GM12872 (cell line): Measurements from ENCODE around the gene TMEM178B.

Experiments
- TF ChIP-seq, protein P1 (sequence below): IDR thresholded peaks from 3 replicates; pipeline ENCODE4 v1.5.1; 2011; ENCODE audit warnings: low read depth, mild to moderate bottlenecking, low read length, moderate library complexity; ENCODE audit not compliant: insufficient read depth

The TMEM178B gene

GRCh38 chr7:141232286-141233051, 158.6 kb downstream of the TMEM178B start:
- TF ChIP-seq, protein P1, sequence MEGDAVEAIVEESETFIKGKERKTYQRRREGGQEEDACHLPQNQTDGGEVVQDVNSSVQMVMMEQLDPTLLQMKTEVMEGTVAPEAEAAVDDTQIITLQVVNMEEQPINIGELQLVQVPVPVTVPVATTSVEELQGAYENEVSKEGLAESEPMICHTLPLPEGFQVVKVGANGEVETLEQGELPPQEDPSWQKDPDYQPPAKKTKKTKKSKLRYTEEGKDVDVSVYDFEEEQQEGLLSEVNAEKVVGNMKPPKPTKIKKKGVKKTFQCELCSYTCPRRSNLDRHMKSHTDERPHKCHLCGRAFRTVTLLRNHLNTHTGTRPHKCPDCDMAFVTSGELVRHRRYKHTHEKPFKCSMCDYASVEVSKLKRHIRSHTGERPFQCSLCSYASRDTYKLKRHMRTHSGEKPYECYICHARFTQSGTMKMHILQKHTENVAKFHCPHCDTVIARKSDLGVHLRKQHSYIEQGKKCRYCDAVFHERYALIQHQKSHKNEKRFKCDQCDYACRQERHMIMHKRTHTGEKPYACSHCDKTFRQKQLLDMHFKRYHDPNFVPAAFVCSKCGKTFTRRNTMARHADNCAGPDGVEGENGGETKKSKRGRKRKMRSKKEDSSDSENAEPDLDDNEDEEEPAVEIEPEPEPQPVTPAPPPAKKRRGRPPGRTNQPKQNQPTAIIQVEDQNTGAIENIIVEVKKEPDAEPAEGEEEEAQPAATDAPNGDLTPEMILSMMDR, result no peak

GRCh38 chr7:141234335-141235105, 160.7 kb downstream of the TMEM178B start:
- TF ChIP-seq, protein P1, result no peak

DNA sequence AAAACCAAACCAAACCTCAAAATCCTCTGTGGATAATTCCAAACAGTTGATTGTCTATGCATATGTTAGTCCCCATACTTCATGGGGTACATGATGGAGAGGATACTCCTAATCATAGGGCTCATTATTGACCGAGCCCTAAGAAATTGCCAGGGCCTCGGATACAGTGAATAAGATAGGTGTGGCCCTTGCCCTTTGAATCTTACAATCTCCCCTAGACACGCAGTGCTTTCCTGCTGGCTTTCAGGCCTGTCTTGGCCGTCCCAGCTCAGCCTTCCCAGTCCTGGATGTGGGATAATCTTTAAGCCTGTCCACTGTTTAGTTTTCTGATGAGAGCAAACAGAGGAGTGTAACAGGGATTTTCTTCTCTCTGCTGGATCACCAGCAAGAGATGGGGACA, 161.8 kb downstream of the TMEM178B start:
- TF ChIP-seq, protein P1, result no peak

DNA sequence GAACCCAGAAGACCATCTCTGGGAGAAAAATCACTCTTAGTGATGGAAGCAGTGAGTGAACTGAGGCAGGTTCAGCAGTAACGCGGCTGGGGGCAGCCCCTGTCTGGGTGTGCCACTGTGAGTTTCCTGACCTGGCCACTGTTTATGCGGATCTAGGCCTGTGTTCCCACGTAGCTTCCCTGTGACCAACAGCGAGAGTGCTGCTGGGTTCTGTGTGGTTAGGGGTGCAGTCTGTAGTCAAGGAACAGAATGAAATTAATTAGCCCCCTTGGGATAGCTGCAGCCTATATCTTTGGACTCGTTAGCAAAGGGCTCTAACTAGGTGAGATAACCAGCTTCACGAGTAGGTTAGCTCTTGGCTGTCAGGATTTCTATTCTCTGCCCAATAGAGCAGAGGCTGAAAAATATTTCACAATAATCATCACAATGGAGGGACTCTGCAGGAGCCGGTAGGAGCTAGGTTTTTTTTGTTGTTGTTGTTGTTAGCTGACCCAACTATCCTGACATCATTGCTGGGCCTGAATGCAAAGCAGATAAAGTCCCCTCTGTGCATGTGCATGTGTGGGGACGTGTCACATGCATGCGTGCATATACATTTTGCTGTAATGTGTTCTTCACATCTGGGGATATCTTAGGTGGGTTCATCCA, 164.9 kb downstream of the TMEM178B start:
- TF ChIP-seq, protein P1, result no peak

DNA sequence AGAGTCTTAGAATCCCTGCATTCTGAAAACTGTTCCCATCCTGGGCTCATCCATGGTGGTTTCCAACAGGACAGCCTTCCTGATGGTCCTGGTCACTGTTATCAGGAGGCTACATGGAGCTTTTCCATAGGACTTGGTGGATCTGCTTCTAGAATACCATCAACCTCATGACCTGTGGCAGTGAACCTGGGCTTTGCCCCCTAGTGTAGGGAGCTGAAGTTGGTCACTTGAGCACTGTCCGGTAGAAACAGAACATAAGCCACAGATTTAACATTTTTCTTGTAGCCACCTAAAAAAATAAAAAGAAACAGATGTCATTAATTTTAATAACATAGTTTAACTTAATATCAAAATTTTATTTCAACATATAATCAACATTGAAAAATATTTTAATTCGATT, 165.8 kb downstream of the TMEM178B start:
- TF ChIP-seq, protein P1, result 0 out of 3 replicates have a peak, but pooled peaks have one; percentile 2

DNA sequence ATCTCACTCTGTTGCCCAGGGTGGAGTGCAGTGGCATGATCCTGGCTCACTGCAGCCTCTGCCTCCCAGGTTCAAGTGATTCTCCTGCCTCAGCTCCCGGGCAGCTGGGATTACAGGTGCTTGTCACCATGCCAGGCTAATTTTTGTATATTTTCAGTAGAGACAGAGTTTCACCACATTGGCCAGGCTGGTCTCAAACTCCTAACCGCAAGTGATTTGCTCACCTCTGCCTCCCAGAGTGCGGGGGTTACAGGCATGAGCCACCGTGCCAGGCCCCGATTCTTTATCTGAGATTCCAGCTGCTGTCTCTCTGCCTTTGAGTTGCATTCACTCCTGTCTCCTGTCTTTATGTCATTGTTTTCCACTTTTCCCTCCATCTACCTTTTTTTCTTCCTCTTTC, 168.7 kb downstream of the TMEM178B start:
- TF ChIP-seq, protein P1, result no peak

DNA sequence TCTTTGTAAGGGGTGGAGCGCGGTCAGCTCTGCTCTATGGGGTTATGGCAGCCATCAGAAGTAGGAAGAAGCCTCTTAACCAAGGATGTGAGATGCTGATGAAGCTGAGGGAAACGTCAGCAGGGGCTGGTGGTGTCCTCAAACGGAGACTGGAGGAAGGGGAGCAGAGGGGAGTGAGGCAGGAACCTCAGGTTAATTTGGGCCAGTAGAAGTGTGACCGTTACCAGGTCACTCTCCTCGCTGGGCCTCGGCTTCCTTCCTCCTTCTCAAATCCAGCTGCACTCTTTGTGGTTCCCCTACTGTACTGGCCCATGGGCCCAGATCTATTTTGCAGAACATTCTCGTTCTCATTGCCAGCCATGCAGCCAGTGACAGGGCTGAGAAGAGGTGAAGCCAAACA, 169.5 kb downstream of the TMEM178B start:
- TF ChIP-seq, protein P1, result no peak
